Colonic mucosa (tissue), 4 donors: Measurements from ENCODE around the gene TH. TPM values are rescaled to one million over a fixed set of nuclear protein-coding genes. Genes with fewer than 3 reads are reported as not detected.
"Not testable (repeated sequence)": the region's sequence is repeated elsewhere in the genome, so short reads cannot be mapped to it uniquely, and the experiment has no call there.

Experiments
- DNase-seq: peaks from one replicate; pipeline ENCODE4 v3.0.0-alpha.2; 2020
- H3K27ac ChIP-seq: fragments of 200-600 bp; one replicate; pipeline ENCODE4 v1.8.0; 2021
- H3K27me3 ChIP-seq: fragments of 200-600 bp; one replicate; pipeline ENCODE4 v1.8.0; 2021
- H3K36me3 ChIP-seq: fragments of 200-600 bp; one replicate; pipeline ENCODE4 v1.8.0; 2021
- H3K4me1 ChIP-seq: fragments of 200-600 bp; one replicate; pipeline ENCODE4 v1.8.0; 2021; ENCODE audit warnings: mild to moderate bottlenecking
- H3K4me3 ChIP-seq: fragments of 200-600 bp; one replicate; pipeline ENCODE4 v1.8.0; 2021
- H3K9ac ChIP-seq, 2 donors: one replicate each; pipeline ENCODE4 v1.7.0; 2013; ENCODE audit warnings: control low read depth in 2 of 2, low read depth in 2 of 2, low read length in 2 of 2
- H3K9me3 ChIP-seq: fragments of 200-600 bp; one replicate; pipeline ENCODE4 v1.8.0; 2021
- intact Hi-C: fragments of 100-400 bp; cut with DNase I; formaldehyde crosslinking; loops from one replicate; pipeline ENCODE4 v1.14.1; 2022
- total RNA-seq, 2 donors: library from RNA; stranded (reverse); fragmentation: NEBNext Ultra II Directional in 1 of 2; extraction: Animal tissue kit (Norgen Biotek cat#: 25700) in 1 of 2; gene quantifications; one replicate each; pipeline ENCODE4 v1.2.1, GENCODE V29; 2021
- TF ChIP-seq, protein P1 (sequence below): fragments of 200-600 bp; IDR thresholded peaks from one replicate; pipeline ENCODE4 v1.8.0; 2022; ENCODE audit warnings: antibody characterized with exemption, mild to moderate bottlenecking
- donor health status: healthy.
- donor health status: DM: no; HTN: no; CAD: no.
- donor health status: DM: no; HTN: no; CAD: no.

Gene TH
- total RNA-seq, 2 donors from 2014 or later, result 0.15 TPM; not detected in 1

- TF ChIP-seq, protein P1, sequence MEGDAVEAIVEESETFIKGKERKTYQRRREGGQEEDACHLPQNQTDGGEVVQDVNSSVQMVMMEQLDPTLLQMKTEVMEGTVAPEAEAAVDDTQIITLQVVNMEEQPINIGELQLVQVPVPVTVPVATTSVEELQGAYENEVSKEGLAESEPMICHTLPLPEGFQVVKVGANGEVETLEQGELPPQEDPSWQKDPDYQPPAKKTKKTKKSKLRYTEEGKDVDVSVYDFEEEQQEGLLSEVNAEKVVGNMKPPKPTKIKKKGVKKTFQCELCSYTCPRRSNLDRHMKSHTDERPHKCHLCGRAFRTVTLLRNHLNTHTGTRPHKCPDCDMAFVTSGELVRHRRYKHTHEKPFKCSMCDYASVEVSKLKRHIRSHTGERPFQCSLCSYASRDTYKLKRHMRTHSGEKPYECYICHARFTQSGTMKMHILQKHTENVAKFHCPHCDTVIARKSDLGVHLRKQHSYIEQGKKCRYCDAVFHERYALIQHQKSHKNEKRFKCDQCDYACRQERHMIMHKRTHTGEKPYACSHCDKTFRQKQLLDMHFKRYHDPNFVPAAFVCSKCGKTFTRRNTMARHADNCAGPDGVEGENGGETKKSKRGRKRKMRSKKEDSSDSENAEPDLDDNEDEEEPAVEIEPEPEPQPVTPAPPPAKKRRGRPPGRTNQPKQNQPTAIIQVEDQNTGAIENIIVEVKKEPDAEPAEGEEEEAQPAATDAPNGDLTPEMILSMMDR, result no peak
- Histone ChIP-seq H3K9ac (no peak overlapping the region), H3K4me3 (no peak overlapping the region), H3K27ac (no peak overlapping the region), H3K36me3 (no peaks in the 10 kb centered on the region), H3K4me1 (no peaks in the 10 kb centered on the region), H3K27me3 (no peaks in the 10 kb centered on the region), H3K9me3 (no peaks in the 10 kb centered on the region)
- intact Hi-C loops, result no loop called here
- DNase-seq, result no peak
Measured at GRCh38 chr11:2180789-2181370, 9.3 kb upstream of the TH start.

- no peaks in the 10 kb centered on the region for H3K9me3 ChIP-seq
- no peak overlapping the region for H3K27ac ChIP-seq
- TF ChIP-seq, protein P1, result no peak
- intact Hi-C loops, result no loop called here
- no peak overlapping the region for H3K9ac ChIP-seq
- H3K4me3 ChIP-seq, result no peak overlapping the region
- H3K36me3 ChIP-seq, result no peaks in the 10 kb centered on the region
- no peaks in the 10 kb centered on the region for H3K4me1 ChIP-seq
- DNase-seq, result no peak
- H3K27me3 ChIP-seq, result no peaks in the 10 kb centered on the region
Measured at GRCh38 chr11:2180347-2180746, 8.7 kb upstream of the TH start.

GRCh38 chr11:2179516-2179915 is 7.9 kb upstream of the TH start:
- Histone ChIP-seq H3K27me3 (no peaks in the 10 kb centered on the region), H3K36me3 (no peaks in the 10 kb centered on the region), H3K9me3 (no peaks in the 10 kb centered on the region), H3K9ac (no peak overlapping the region), H3K27ac (no peak overlapping the region), H3K4me1 (no peaks in the 10 kb centered on the region), H3K4me3 (no peak overlapping the region)
- TF ChIP-seq, protein P1, result no peak
- intact Hi-C loops, result no loop called here
- no peak for DNase-seq

GRCh38 chr11:2178906-2179494 is 7.4 kb upstream of the TH start:
- no peak overlapping the region for H3K27ac ChIP-seq
- no peaks in the 10 kb centered on the region for H3K36me3 ChIP-seq
- no peak overlapping the region for H3K9ac ChIP-seq
- intact Hi-C loops, result no loop called here
- no peak overlapping the region for H3K4me3 ChIP-seq
- no peaks in the 10 kb centered on the region for H3K27me3 ChIP-seq
- H3K9me3 ChIP-seq, result no peaks in the 10 kb centered on the region
- H3K4me1 ChIP-seq, result no peaks in the 10 kb centered on the region
- TF ChIP-seq, protein P1, result no peak
- no peak for DNase-seq

- H3K36me3 ChIP-seq, intact Hi-C loops, H3K27me3 ChIP-seq, H3K9ac ChIP-seq, H3K9me3 ChIP-seq, H3K27ac ChIP-seq, DNase-seq, H3K4me1 ChIP-seq, H3K4me3 ChIP-seq: not testable (repeated sequence)
Measured at GRCh38 chr11:2178055-2178773, 6.6 kb upstream of the TH start.

DNA sequence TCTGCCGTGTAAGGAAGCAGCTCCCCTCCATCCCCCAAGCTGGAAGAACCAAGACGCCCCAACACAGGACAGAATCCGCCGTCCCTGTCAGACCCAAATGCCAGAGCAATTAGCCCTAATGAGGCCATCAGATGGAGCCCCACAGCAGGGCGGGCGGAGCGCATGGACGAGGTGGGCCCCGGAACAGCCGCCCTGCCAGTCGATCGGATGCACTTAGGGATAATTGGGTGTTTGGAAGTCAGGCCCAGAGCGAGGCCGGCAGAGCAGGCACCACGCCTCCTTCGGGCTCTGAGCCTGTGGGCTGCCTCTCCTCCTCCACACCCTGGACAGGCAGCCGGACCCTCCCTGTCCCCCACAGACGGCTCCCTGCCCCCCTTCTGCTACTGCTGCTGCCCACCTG is 5.5 kb upstream of the TH start:
- no peak overlapping the region for H3K4me3 ChIP-seq
- H3K36me3 ChIP-seq, result no peaks in the 10 kb centered on the region
- H3K9ac ChIP-seq, result no peak overlapping the region
- no peak overlapping the region for H3K27ac ChIP-seq
- no peak for DNase-seq
- H3K4me1 ChIP-seq, result no peaks in the 10 kb centered on the region
- H3K27me3 ChIP-seq, result no peaks in the 10 kb centered on the region
- TF ChIP-seq, protein P1, result no peak
- H3K9me3 ChIP-seq, result no peaks in the 10 kb centered on the region
- intact Hi-C loops, result no loop called here
